ENCODE data around the gene SUB1.

GRCh38 chr5:32586276-32586599 is 881 bp downstream of the SUB1 start:
- TF ChIP-seq CTCF (IDR thresholded peaks at IDR 0.05): no peak
- TF ChIP-seq TCF7L2 (IDR thresholded peaks at IDR 0.05; ENCODE audit: low read depth, low read length): no peak
- no peak for TF ChIP-seq POLR2AphosphoS5 (IDR thresholded peaks at IDR 0.05; ENCODE audit: low read depth, low read length)
- TF ChIP-seq SIN3A (IDR thresholded peaks at IDR 0.05; ENCODE audit: borderline replicate concordance, insufficient read depth, low read depth, low read length): 0 out of 2 replicates have a peak, but pooled peaks have one; percentile 11
- TF ChIP-seq REST (IDR thresholded peaks at IDR 0.05; ENCODE audit: insufficient read depth in 1 of 2, low read depth in 2 of 2, low read length in 1 of 2): no peak
